ENCODE results near the gene ERMARD. TPM values are rescaled to one million over a fixed set of nuclear protein-coding genes. Genes with fewer than 3 reads are reported as not detected.

The ERMARD gene
- total RNA-seq, 1 experiment from 2014 or later: 17.7 TPM

- H3K36me3 Mint-ChIP-seq: peaks cover 6% of the 10 kb centered on the region
- H3K4me3 Mint-ChIP-seq: no peak overlapping the region
- H3K4me1 Mint-ChIP-seq: peaks cover 16% of the 10 kb centered on the region; the same call in 1 of the 2 replicates
- H3K9me3 Mint-ChIP-seq: no peaks in the 10 kb centered on the region
- no peak for ATAC-seq
- DNase-seq (ENCODE audit: low spot score): no peak
- peaks cover 31% of the 10 kb centered on the region for H3K27me3 Mint-ChIP-seq (ENCODE audit: low read depth)
- CTCF ChIA-PET: interaction anchor here (2.5 to 4.4 kb wide), 2 partner anchors 23 to 45 kb away, joined by 7 to 58 read pairs; no protein-coding TSS in a partner anchor
- POLR2A ChIA-PET: no interaction called here
- TF ChIP-seq AR (CRISPR knock-in tag; IDR thresholded peaks at IDR 0.05) (no peak), NFYB (CRISPR knock-in tag; conservative IDR thresholded peaks at IDR 0.05; ENCODE audit: low read depth) (no peak), USF1 (CRISPR knock-in tag; IDR thresholded peaks at IDR 0.05) (no peak), ERG (CRISPR knock-in tag; IDR thresholded peaks at IDR 0.05) (no peak), MAX (CRISPR knock-in tag; IDR thresholded peaks at IDR 0.05) (no peak), NR3C1 (CRISPR knock-in tag; conservative IDR thresholded peaks at IDR 0.05; ENCODE audit: low read depth) (no peak), IRF1 (CRISPR knock-in tag; IDR thresholded peaks at IDR 0.05) (no peak), CTCF (IDR thresholded peaks at IDR 0.05) (no peak)
- H3K27ac Mint-ChIP-seq: no peak overlapping the region
Measured at GRCh38 chr6:169787797-169788196, 36.4 kb downstream of the ERMARD start.

- CTCF ChIA-PET: interaction anchor here (1.2 to 4.4 kb wide), 9 partner anchors 15 to 148 kb away, joined by 3 to 58 read pairs (median 7); partner anchors contain the start of genes C6orf120, DYNLT2, ERMARD and WDR27
- POLR2A ChIA-PET: no interaction called here
- DNase-seq (ENCODE audit: low spot score) (no peak), ATAC-seq (no peak)
- peaks cover 16% of the 10 kb centered on the region; the same call in 1 of the 2 replicates for H3K4me1 Mint-ChIP-seq
- H3K4me3 Mint-ChIP-seq: no peak overlapping the region
- H3K36me3 Mint-ChIP-seq: no peaks in the 10 kb centered on the region; the same call in 1 of the 2 replicates
- H3K27ac Mint-ChIP-seq: no peak overlapping the region
- peaks cover 31% of the 10 kb centered on the region for H3K27me3 Mint-ChIP-seq (ENCODE audit: low read depth)
- no peaks in the 10 kb centered on the region for H3K9me3 Mint-ChIP-seq
- TF ChIP-seq SOX15 (CRISPR knock-in tag; IDR thresholded peaks at IDR 0.05) (no peak), ERG (CRISPR knock-in tag; IDR thresholded peaks at IDR 0.05) (no peak), RORB (CRISPR knock-in tag; IDR thresholded peaks at IDR 0.05) (no peak), ZNF396 (CRISPR knock-in tag; IDR thresholded peaks at IDR 0.05; ENCODE audit: borderline replicate concordance) (no peak), MAX (CRISPR knock-in tag; IDR thresholded peaks at IDR 0.05) (no peak), SMAD3 (CRISPR knock-in tag; IDR thresholded peaks at IDR 0.05; ENCODE audit: borderline replicate concordance) (no peak), ZNF671 (CRISPR knock-in tag; IDR thresholded peaks at IDR 0.05) (no peak), NFYB (CRISPR knock-in tag; conservative IDR thresholded peaks at IDR 0.05; ENCODE audit: low read depth) (no peak), AFF4 (CRISPR knock-in tag; IDR thresholded peaks at IDR 0.05; ENCODE audit: borderline replicate concordance) (no peak), CDX4 (CRISPR knock-in tag; IDR thresholded peaks at IDR 0.05; ENCODE audit: borderline replicate concordance) (no peak), FOXP1 (CRISPR knock-in tag; IDR thresholded peaks at IDR 0.05; ENCODE audit: borderline replicate concordance) (no peak), CREM (CRISPR knock-in tag; IDR thresholded peaks at IDR 0.05) (no peak), E2F1 (CRISPR knock-in tag; IDR thresholded peaks at IDR 0.05) (no peak)
Measured at GRCh38 chr6:169788809-169789145, 37.4 kb downstream of the ERMARD start.

Data from WTC11 (cell line).